Colon (tissue), 2 donors: ENCODE results near the gene GOLGA6L24.
"Not testable (repeated sequence)": the region's sequence is repeated elsewhere in the genome, so short reads cannot be mapped to it uniquely, and the experiment has no call there.

Experiments used
- FAIRE-seq: peaks from 2 replicates; lab custom pipeline; 2012; peaks lifted over from hg19 to GRCh38; lab: Jason Lieb, UNC
- donor health status: control.
- donor health status: control.

The GOLGA6L24 gene

GRCh38 chr15:28357984-28358383 lies at the start of gene GOLGA6L24:
Gene GOLGA6L24, minus strand, starts transcription at chr15:28358084. Its CDS starts 61 bp downstream, at chr15:28358023.
- FAIRE-seq = not testable (repeated sequence)

DNA sequence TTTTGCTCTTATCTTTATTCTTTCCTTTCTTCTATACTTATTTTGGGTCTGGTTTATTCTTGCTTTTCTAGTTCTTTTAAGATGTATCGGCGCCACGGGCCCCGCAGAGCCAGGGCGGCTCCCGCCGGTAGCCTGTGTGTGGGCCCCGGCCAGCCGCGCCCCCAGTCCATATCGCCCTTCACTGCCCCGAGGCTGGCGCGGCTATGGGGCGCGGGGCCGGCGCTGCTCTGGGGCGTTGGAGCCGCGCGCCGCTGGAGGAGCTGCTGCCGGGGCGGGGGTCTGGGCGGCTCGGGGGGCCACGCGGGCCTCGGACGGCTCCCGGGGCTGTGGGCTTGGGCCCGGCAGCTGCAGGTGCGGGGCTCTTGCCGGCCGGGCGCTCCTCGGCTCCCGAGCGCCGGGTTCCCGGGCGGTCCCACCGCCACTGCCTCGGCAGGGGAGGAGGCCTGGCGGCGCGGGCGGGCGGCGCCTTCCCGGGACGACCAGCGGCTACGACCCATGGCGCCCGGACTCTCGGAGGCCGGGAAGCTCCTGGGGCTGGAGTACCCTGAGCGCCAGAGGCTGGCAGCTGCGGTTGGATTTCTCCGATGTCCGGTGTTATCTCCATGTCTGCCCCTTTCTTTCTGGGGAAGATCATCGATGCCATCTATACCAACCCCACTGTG lies 45.0 kb upstream of the GOLGA6L24 start:
- not testable (repeated sequence) for FAIRE-seq

DNA sequence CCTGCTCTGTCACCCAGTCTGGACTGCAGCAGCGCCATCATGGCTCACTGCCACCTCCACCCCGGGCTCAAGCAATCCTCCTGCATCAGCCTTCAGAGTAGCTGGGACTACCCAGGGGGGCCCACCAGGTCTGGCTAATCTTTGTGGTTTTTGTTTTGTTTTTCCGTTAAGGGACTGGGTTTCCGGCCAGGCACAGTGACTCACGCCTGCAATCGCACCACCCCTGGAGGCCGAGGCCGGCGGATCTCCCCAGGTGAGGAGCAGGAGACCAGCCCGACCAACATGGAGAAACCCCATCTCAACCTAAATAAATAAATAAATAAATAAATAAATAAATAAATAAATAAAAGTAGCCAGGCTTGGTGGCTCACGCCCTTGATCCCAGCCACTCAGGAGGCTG lies 38.1 kb upstream of the GOLGA6L24 start:
- not testable (repeated sequence) for FAIRE-seq

DNA sequence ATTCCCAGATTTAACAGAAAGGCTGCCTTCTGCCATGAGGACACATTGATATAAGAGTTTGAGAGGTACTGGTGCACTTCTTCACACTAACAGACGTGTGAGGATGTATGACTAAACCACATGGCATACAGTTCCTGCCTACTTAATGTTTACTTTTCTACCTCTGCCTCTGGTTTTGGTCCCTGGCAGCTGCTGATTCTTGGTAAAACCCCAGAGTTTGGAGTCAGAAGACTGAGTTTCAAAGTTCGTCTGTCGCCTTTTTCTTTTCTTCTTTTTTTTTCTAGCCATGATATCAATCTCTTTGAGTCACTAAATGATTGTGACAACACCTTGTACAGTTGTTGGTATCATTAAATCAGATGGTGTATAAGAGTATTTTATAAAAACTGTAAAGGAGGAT lies 22.2 kb upstream of the GOLGA6L24 start:
- not testable (repeated sequence) for FAIRE-seq

GRCh38 chr15:28378364-28378763 lies 20.5 kb upstream of the GOLGA6L24 start, which contains the start of gene GOLGA8F:
Gene GOLGA8F, plus strand, starts transcription at chr15:28378664. Its CDS starts 98 bp downstream, at chr15:28378762.
- FAIRE-seq = not testable (repeated sequence)

GRCh38 chr15:28365502-28365901 lies 7.6 kb upstream of the GOLGA6L24 start:
- FAIRE-seq = not testable (repeated sequence)

DNA sequence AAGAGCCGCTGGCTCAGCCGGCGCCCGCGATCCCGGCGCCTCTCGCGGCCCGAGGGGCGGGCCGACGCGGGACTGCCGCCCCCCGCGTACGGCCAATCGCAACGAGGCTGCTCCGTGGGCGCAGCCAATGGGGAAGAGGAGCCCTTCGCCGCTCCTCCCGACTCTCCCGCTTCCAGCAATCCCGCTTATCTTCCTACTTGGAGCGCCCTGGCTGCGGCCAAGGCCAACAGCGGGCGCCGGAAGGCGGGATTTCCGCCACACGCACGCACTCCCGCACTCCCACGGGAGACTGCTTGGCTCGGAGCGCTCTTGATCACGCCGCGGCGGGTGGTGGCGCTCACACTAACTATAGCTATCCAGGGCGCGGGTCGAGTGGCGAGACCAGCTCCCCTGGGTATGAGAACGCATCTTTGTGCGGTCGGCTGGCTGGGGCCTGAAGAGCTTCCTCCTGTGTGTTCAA lies 35.7 kb downstream of the GOLGA6L24 start, which contains the start of gene HERC2:
HERC2 (minus strand) TSS at position 51 of the 460 bp plus-strand sequence. CDS start 746 bp downstream, outside the sequence.
- FAIRE-seq = not testable (repeated sequence)

DNA sequence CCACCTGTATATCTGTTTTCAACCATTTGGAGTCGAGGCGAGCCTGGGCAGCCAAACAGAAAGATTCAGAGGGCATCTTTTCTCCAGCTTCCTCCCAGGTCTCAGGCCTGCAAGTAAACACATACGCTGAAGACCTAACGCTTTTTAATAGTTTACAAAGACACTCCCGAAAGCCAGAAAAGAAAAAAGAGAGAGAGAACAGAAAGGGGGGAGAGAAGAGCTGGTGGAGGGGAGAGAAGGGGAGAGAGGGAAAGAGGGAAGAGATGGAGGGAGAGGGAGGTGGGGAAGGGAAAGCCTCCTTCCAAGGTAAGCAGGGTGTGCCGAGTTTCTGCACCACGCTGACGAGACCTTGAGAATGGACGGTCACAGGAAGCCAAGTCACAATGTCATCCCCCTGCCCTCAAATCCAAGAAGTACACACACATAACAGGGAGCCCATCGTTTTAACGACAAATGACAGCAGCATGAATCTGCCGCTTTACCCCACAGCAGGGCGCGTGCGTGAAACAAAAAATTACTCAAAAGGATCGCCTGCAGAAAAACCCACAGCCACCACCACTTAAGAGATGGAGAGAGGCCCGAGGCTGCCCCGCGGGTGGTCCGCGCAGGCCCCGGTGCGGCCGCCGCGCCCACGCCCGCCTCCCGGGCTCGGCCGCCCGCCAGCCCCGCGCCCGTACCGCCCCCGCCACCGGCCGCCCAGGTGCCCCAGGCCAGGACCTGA lies 36.4 kb downstream of the GOLGA6L24 start:
- FAIRE-seq = not testable (repeated sequence)

DNA sequence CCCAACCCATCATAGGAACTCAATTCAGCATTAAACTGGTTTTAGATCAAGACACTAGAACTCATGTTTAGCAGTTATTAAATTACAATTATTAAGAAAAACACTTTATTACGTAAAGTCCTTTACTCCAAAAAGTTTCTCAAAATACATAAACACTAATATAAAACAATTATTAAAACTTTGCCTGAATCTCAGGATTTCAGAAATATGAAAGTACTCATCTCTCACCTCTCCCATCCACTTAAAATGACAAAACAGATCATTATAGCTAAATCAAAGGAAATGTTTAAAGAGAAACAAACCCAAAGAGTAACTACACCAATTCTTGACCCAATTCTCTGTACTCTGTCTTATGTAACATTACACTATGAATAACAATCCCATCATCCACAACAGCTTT lies 38.2 kb downstream of the GOLGA6L24 start:
- FAIRE-seq = not testable (repeated sequence)

GRCh38 chr15:28318828-28319227 lies 39.1 kb downstream of the GOLGA6L24 start:
- FAIRE-seq = not testable (repeated sequence)

GRCh38 chr15:28318122-28318521 lies 39.8 kb downstream of the GOLGA6L24 start:
- not testable (repeated sequence) for FAIRE-seq

DNA sequence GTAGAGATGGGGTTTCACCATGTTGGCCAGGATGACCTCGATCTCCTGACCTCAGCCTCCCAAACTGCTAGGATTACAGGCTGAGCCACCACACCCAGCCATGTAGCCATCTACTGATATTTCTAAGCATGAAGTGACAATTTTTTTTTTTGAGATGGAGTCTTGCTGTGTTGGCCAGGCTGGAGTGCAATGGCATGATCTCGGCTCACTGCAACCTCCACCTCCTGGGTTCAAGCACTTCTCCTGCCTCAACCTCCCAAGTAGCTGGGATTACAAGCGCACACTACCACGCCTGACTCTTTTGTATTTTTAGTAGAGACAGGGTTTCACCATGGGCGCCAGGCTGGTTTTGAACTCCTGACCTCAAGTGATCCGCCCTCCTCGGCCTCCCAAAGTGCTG lies 40.9 kb downstream of the GOLGA6L24 start:
- not testable (repeated sequence) for FAIRE-seq

- FAIRE-seq = not testable (repeated sequence)
Observed at GRCh38 chr15:28310454-28310853, 47.4 kb downstream of the GOLGA6L24 start.

GRCh38 chr15:28308718-28309117 lies 49.2 kb downstream of the GOLGA6L24 start:
- not testable (repeated sequence) for FAIRE-seq
